ENCODE data around the gene SPDYE6. TPM values are rescaled to one million over a fixed set of nuclear protein-coding genes. Genes with fewer than 3 reads are reported as not detected.

The SPDYE6 gene
- total and polyA plus RNA-seq, 10 of the 15 experiments (the other 5 are each of a cell fraction or from before 2014, with no cell fraction given): 0.05 to 2.3 (median 1.00) TPM; not detected in 6

DNA sequence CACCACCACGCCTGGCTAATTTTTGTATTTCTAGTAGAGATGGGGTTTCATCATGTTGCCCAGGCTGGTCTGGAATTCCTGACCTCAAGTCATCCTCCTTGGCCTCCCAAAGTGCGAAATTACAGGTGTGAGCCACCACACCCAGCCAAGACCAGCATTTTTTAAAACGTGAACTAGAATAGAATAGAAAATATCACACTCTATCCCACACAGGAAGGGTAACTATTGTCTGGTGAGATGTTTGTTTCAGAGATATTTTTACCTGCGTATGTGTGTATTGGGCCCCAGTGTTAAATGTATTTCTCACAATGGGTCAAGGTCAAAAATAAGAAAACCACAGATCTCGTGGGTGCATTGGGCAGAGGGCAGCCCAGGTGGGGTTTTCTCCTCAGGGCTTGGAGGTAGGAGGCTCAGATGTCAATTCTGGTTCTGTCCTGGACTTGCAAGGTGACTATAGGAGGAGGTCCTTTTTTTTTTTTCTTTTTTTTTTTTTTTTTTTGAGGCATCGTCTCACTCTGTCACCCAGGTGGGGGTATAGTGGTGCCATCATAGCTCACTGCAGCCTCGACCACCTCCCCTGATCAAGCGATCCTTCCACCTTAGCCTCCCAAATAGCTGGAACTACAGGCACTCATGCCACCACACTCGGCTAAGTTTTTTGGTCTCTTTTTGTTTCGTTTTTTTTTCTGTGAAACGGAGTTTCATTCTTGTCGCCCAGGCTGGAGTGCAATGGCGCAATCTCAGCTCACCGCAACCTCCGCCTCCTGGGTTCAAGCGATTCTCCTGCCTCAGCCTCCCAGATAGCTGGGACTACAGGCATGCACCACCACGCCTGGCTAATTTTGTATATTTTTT lies 50.6 kb downstream of the SPDYE6 start (continued):
- TF ChIP-seq, protein P1, sequence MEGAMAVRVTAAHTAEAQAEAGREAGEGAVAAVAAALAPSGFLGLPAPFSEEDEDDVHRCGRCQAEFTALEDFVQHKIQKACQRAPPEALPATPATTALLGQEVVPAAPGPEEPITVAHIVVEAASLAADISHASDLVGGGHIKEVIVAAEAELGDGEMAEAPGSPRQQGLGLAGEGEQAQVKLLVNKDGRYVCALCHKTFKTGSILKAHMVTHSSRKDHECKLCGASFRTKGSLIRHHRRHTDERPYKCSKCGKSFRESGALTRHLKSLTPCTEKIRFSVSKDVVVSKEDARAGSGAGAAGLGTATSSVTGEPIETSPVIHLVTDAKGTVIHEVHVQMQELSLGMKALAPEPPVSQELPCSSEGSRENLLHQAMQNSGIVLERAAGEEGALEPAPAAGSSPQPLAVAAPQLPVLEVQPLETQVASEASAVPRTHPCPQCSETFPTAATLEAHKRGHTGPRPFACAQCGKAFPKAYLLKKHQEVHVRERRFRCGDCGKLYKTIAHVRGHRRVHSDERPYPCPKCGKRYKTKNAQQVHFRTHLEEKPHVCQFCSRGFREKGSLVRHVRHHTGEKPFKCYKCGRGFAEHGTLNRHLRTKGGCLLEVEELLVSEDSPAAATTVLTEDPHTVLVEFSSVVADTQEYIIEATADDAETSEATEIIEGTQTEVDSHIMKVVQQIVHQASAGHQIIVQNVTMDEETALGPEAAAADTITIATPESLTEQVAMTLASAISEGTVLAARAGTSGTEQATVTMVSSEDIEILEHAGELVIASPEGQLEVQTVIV (IDR thresholded peaks at IDR 0.05; ENCODE audit: borderline replicate concordance, partially characterized antibody): no peak
- TF ChIP-seq, protein P2, sequence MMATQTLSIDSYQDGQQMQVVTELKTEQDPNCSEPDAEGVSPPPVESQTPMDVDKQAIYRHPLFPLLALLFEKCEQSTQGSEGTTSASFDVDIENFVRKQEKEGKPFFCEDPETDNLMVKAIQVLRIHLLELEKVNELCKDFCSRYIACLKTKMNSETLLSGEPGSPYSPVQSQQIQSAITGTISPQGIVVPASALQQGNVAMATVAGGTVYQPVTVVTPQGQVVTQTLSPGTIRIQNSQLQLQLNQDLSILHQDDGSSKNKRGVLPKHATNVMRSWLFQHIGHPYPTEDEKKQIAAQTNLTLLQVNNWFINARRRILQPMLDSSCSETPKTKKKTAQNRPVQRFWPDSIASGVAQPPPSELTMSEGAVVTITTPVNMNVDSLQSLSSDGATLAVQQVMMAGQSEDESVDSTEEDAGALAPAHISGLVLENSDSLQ (IDR thresholded peaks at IDR 0.05): no peak
- TF ChIP-seq ZZZ3 (IDR thresholded peaks at IDR 0.05; ENCODE audit: control insufficient read depth, insufficient read length, low read depth) (no peak), NFXL1 (IDR thresholded peaks at IDR 0.05; ENCODE audit: borderline replicate concordance) (no peak), NFYB (IDR thresholded peaks at IDR 0.05; ENCODE audit: insufficient read depth, low read depth, low read length) (no peak), PML (IDR thresholded peaks at IDR 0.05; ENCODE audit: low read length) (peak; percentile 37; the same call in 1 of the 2 replicates), RELA (IDR thresholded peaks at IDR 0.05; ENCODE audit: borderline replicate concordance, partially characterized antibody) (no peak), SPI1 (IDR thresholded peaks at IDR 0.05; ENCODE audit: borderline replicate concordance, insufficient read depth, low read depth, low read length) (no peak), MYC (IDR thresholded peaks at IDR 0.05; ENCODE audit: insufficient read depth, insufficient read length, insufficient replicate concordance, low read length, severe bottlenecking) (no peak), ZBED1 (IDR thresholded peaks at IDR 0.05; ENCODE audit: borderline replicate concordance) (peak; percentile 79; the same call in 1 of the 2 replicates), FOXM1 (IDR thresholded peaks at IDR 0.05; ENCODE audit: low read depth, low read length) (peak; percentile 89), GABPA (IDR thresholded peaks at IDR 0.05; ENCODE audit: low read depth) (no peak), ZNF217 (IDR thresholded peaks at IDR 0.05) (peak; percentile 96), KLF5 (IDR thresholded peaks at IDR 0.05; ENCODE audit: partially characterized antibody) (no peak), POU2F2 (IDR thresholded peaks at IDR 0.05; ENCODE audit: borderline replicate concordance, low read depth, low read length) (no peak), POLR2A (IDR thresholded peaks at IDR 0.05; ENCODE audit: low read depth, low read length) (no peak), NR2C1 (IDR thresholded peaks at IDR 0.05) (peak; percentile 38; the same call in 1 of the 2 replicates), JUND (IDR thresholded peaks at IDR 0.05; ENCODE audit: low read depth, low read length) (no peak), FOXK2 (IDR thresholded peaks at IDR 0.05) (no peak), CBX5 (IDR thresholded peaks at IDR 0.05; ENCODE audit: low read depth) (no peak), LARP7 (IDR thresholded peaks at IDR 0.05) (no peak), TCF12 (IDR thresholded peaks at IDR 0.05; ENCODE audit: low read depth, low read length) (peak; percentile 31; the same call in 1 of the 2 replicates)
- TF ChIP-seq, protein P3, sequence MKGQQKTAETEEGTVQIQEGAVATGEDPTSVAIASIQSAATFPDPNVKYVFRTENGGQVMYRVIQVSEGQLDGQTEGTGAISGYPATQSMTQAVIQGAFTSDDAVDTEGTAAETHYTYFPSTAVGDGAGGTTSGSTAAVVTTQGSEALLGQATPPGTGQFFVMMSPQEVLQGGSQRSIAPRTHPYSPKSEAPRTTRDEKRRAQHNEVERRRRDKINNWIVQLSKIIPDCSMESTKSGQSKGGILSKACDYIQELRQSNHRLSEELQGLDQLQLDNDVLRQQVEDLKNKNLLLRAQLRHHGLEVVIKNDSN (IDR thresholded peaks at IDR 0.05; ENCODE audit: borderline replicate concordance, extremely low read length, insufficient read depth, low read depth, low read length): no peak
- TF ChIP-seq, protein P4, sequence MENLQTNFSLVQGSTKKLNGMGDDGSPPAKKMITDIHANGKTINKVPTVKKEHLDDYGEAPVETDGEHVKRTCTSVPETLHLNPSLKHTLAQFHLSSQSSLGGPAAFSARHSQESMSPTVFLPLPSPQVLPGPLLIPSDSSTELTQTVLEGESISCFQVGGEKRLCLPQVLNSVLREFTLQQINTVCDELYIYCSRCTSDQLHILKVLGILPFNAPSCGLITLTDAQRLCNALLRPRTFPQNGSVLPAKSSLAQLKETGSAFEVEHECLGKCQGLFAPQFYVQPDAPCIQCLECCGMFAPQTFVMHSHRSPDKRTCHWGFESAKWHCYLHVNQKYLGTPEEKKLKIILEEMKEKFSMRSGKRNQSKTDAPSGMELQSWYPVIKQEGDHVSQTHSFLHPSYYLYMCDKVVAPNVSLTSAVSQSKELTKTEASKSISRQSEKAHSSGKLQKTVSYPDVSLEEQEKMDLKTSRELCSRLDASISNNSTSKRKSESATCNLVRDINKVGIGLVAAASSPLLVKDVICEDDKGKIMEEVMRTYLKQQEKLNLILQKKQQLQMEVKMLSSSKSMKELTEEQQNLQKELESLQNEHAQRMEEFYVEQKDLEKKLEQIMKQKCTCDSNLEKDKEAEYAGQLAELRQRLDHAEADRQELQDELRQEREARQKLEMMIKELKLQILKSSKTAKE (IDR thresholded peaks at IDR 0.05; ENCODE audit: low read depth, poor library complexity, severe bottlenecking): peak; percentile 96

Data from GM12878 (cell line).